HS-5 (cell line): Measurements from ENCODE around the gene TRNP1.

Source experiments
- DNase-seq: peaks from one replicate; pipeline ENCODE4 v3.0.0-alpha.2; 2012; ENCODE audit warnings: low read depth

TRNP1 gene

GRCh38 chr1:27001570-27002360 lies 8.3 kb downstream of the TRNP1 start:
- DNase-seq = no peak

GRCh38 chr1:27003745-27004470 lies 10.4 kb downstream of the TRNP1 start:
- DNase-seq = no peak

GRCh38 chr1:27004471-27005165 lies 11.1 kb downstream of the TRNP1 start:
- no peak for DNase-seq

GRCh38 chr1:27005166-27005530 lies 11.7 kb downstream of the TRNP1 start:
- no peak for DNase-seq

GRCh38 chr1:27005648-27006496 lies 12.4 kb downstream of the TRNP1 start:
- no peak for DNase-seq

GRCh38 chr1:27006683-27007082 lies 13.2 kb downstream of the TRNP1 start:
- no peak for DNase-seq

DNA sequence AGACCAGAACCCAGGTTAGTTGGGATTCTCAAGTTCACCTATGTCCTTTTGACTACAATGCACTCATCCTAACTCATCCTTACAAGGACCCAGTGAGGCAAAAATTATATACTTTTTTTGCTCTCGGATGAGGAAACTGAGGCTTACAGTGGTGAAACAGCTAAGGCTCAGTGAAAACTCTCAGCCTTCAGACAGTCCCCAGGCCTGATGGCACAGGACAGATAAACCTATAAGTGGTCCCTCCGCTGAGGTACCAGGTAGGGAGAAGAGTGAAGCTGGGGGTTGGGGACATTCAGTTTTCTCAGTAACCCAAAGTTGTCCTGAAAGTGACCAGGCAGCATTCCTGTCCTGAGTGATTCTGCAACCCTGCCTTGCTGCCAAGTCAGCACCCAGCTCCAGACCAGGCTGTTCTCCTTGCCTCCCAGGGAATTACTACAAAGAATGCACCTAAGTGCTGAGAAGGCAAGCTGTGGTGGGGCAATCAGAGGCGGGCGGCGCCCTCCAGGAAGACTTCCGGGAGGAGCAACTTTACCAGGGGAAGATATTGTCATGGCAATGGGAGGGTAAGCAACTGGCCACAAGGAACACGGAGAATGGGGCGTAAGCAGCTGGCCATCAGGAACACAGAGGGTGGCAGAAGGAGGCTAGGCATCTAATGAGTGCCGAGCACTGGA lies 14.6 kb downstream of the TRNP1 start:
- DNase-seq = no peak

DNA sequence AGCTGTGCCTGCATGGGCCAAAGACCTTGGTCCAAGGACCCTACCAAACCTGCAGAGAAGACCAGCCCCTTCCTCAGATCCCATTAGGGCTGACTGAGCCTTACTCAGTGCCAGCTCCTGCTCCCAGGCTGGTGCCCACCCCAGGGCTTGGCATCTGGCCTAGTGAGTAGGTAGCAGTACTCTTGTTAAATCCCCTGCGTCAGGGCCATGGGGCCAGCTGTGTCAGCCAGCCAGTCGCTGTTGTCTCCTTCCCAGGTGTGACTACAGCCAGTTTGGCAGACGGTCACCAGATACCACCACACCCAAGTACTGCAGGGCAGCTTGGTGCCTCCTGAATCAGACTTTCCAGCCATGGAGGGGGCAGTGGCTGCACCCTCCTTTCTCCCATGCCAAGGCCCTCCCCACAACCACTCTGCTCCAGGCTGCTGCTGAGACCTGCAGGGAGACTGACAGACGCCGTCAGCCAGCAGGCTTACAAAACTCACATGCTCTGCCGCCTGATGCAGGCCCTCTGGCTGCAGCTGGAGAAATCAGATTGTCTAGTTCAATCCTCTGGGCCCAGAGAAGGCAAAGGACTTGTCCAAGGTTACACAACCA lies 16.2 kb downstream of the TRNP1 start:
- no peak for DNase-seq

DNA sequence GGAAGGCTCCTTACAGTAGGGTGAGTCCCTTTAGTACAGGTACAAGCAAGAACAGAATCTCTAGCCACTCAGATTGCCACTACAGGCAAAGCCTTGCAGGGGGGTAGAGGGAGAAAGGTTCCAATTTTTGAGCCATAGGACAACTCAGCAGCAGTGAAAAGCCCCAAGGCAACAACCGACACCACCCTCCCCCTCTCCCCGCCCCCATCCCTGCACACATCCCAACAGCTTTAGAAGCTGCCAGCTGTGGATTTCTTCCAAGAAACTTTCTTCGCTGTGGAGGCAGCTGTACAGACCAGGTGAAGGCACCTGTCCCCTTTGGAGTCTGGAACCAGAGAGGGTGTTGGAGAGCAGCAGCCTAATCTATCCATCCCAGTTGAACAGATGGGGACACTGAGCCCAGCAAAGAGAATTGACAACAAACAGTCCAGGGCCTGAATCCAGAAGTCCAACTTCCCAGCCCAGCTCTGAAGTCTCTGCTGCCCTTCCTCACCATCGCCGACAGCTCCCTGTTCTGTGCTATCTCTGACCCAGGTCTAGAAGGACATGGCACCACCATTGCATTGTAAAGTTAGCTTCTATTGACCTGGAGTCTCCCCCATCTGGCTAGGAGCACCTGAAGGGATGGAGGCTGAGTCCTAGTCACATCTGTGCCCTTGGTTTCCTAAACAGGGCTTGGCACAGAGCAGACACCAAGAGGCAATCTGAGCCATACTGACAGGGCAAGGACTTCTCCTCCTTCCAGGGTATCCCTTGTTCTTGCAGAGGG lies 16.9 kb downstream of the TRNP1 start:
- DNase-seq = no peak

DNA sequence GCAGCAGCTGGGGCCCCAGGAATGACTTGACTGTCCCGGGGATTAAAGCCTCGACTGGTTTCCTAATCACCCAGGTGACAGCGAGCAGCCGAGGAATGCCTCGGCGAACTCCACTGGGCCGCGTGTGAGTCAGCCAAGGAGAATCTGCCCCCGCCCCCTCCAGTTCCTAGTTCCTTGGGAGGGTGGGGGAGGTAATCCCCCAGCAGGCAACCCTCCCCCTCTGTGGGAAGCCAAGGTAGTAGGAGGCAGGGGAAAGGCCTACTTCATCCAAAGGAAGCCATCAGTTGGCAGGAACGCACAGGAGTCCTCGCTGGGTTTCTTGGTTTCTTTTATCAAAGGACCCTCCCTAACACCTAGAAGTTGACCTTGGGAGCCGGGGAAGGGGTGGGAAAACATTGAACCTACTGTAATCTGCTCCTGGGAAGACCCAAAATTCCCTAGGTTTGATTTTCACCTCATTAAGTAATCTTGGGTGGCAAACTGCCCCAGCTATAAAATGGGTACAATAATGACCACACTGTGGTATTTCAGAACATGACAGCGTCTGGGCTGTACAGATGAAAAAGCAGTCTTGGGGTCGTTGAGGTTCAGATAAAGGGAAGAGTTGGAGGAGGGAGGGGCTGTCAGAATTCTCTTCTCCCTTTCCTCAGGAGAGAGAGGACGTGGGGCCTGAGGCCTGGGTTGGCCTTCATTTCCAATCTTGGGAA lies 17.7 kb downstream of the TRNP1 start:
- peak; percentile 73 for DNase-seq

DNA sequence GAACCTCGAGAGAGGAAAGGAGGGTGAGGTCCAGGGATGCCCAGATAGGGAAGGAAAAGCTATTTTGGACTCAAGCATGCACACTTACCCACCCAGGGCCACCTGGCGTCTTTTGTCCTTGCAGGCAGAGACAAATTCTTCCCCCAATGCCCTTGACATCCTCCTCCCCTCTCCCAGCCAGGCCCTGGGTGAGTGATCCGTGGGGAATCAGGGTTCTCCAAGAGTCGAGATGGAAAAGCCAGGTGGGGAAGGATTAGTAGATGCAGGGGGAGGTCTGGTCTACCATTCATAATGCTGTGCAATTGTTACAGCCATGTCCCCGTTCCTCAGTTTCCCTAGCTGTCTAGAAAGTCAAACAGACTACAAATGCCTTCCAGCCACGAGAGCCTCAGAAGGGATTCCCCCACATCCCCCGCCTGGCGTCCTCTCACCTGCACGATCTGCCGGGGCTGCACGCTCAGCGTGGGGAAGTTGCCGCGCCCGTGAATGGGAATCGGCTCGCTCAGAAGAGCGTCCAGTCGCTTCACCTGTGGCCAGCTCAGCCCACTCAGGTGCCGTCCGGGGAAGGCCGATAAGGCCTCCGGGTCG lies 18.6 kb downstream of the TRNP1 start:
- DNase-seq = no peak

DNA sequence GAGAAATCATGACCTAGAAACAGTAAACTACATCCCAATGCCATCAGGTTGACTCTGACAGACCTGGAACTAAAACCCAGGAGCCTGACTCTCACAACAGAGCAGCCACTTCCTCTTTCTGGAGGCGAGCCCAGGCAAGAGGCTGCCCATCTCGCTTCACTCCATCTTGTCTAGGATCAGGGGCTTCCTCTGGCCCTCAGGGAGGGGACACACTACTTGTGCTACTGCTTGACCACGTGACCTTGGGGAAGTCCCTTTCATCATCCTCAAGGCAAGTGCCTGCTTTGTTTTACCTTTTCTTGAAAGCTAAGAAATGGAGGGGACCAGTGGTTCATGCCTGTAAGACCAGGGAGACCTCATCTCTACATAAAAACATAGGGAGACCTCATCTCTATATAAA lies 21.8 kb downstream of the TRNP1 start:
- no peak for DNase-seq

DNA sequence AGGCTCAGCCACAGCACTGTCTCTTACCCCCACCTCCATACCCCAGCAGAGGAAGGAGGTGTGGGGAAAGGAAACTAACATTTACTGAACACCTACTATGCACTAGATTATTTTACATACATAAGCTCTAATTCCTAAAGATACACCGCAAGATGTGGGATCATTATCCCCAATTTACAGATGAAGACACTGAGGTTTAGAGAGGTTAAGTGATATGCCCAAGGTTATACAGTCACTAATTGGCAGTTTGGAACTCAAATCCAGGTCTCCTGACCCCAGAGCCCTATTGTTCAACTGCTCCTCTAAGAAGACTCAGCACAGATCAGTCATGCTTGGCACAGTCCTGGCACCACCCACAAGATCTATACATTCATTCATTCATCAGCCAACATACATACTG lies 22.9 kb downstream of the TRNP1 start:
- DNase-seq = no peak

GRCh38 chr1:27017207-27017606 lies 23.7 kb downstream of the TRNP1 start:
- DNase-seq = no peak

GRCh38 chr1:27018316-27018715 lies 24.8 kb downstream of the TRNP1 start:
- no peak for DNase-seq

GRCh38 chr1:27021354-27022031 lies 28.0 kb downstream of the TRNP1 start:
- no peak for DNase-seq

DNA sequence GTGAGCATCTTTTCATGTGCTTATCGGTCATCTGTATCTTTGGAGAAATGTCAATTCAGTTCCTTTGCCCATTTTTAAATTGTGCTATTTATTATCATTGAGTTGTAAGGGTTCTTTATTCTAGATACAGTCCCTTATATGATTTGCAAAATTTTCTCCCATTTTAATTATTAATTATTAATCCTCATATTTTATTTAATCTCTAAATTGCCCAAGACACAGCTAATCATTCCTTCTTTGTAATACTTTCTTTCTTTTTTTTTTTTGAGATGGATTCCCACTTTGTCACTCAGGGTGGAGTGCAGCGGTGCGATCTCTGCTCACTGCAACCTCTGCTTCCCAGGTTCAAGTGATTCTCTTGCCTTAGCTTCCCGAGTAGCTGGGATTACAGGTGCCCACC lies 32.2 kb downstream of the TRNP1 start:
- no peak for DNase-seq
